Stimulated activated CD8-positive, alpha-beta memory T cell treated with anti-CD3 and anti-CD28 coated beads, Interleukin-7, amount 100 ng/mL, for 4 hours (primary cell): ENCODE results near the gene FAM135A.

Experiments
- DNase-seq, 2 donors: peaks; one replicate each; pipeline ENCODE4 v3.0.0-alpha.2; 2020; ENCODE audit warnings: low read depth in 2 of 2

The FAM135A gene

DNA sequence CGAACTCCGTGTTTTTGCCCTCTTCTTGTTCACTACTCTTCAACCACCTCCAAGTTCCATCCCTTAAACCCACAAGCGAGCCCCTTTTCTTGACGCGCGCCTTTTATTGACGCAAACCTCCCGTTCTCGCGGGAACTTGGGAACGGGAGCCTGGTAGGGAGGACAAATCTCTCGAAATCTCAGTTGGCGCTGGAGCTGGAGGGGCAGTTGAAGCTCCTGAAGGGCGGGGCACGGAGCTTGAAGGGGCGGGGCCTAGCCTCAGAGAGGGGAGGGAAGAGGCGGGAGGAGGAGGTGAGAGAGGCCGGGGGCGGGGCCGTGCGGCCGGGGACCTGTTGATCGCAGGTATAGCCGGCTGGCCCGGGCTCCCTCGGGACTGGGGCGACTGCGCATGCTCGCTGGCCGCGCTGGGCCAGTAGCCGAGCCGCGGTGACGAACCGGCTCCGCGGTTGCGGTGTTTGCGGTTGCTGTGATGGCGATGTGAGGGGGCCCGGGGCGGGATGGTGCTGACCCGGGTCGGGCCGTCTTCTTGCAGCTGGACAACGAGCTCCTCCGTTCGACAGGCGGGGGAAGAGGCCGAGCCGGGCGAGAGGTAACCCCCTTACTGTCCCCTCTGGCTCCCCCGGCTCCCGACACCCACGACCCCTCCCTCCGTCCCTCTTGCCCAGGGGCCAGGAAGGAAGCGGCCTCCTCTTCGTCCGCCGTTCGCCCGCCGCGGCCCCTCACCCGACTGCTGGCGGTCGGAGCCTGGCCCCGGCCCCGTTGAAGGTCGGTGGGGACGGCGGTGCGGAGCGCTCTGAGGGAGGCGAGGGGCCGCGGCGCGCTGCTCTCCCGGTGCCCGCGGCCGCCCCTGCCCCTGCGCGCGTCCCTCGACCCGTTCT, at the start of gene FAM135A:
TSS of gene FAM135A (plus strand) at position 395 of the 878 bp plus-strand sequence. CDS start 14,835 bp downstream, outside the sequence.
- DNase-seq: peak; percentile 89 to 91

DNA sequence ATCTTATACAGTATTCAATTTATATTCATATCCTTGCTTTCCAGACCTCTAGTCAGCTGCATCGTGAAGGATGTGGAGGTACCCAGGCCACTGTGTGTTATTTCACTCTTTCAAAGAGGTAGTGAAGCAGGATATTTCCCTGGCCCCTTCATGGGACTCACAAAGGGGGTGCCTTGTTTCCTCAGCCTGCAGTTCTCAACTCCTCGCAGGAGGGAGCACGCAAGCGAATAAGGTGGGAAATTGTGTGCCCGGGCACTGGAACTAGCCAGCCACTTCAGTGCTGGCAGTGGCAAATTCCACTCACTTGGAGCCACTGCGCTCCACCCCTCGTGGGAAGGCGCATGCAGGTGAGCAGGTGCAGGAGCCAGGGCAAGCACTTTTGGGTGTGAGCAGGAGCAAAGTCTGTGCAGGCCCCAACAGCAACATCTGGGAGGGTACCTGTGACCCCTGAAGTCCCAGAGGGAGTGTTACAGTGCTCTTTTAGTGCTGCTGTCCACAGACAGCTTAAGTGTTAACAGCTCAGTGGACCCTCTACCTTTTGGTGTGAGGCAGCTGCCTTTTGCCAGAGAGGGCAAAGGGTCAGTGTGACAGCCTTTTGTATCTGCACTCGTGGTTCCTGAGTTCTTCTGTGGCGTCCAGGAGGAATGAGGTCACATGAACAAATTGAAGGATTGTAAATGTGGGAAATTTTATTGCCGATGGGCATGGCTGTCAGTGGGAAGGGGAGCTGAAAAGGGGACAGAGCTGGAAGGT, 49.4 kb upstream of the FAM135A start:
- no peak for DNase-seq

DNA sequence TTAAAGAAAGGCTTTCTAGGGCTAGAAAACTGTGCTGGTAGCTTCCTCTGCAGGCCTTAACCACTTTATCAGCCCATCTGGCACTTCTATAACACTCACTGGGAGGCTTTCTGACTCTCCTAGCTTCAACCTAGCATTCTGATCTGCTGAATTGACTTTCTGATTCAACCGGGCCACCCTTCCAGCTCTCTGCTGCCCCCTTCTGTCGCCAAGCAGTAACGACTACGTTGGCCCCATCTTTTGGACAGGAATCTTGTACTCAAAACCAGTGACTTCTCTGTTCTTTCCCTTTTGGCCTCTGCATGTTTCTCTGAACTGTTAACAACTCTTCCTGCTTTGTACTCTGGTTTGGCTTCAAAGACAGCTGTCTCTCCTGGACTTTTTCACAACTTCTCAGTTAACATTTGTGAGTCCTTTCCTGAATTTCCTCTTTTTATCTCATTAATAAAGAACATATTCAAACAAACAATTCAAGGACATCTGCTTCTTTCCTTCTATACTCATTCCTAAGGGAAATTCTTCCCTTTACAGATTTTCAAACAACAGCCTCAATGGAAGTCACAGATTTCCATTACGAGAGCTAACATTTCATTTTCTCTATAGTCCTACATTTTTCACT, 43.9 kb upstream of the FAM135A start:
- DNase-seq: peak; percentile 26 to 31

DNA sequence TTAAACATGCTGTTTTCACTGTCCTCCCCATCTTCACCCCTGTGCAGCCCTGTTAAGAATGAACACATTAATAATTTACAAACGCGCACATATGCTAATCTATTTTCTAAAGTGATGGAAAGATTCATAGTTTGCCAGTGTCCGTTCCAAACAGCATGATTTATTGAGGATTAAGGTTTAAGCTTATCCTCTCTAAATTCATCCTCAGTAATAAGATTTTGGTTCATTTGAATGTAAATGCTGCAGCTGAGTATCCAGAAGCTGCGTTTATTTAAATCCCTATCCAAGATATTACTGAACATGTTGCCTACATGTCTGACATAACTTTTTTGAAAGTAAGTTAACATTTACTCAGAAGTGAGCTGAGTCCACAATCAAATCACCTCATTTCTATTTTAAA, 42.8 kb upstream of the FAM135A start:
- DNase-seq: no peak

DNA sequence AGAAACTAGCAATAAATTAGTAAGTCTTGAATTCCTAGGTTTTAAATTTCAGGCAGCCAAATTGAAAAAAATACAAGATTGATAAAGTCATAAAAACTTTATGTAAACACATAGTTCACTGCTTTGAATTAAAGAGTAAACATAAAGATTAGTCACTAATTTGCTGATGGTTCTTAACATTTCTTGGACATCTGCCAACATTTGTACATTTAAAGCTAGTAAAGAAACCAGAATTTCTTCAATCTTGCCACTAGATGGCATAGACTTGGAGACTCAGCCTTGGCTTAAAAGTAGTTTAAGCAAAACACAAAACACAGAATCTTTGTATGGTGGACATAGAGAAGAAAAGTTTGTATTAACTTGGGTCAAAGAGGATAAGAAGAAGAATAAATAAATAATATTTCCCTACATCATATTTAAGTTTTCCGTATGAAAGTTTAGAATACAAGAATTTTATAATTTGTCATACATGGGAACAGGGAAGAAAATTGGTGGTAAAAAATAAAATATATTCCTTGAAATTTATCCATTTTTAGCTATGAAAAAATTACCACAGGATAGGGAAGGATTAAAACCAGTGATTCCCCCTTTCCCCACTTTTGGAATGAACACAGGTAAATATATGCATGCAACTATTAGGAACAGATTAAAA, 41.7 kb upstream of the FAM135A start:
- no peak for DNase-seq

DNA sequence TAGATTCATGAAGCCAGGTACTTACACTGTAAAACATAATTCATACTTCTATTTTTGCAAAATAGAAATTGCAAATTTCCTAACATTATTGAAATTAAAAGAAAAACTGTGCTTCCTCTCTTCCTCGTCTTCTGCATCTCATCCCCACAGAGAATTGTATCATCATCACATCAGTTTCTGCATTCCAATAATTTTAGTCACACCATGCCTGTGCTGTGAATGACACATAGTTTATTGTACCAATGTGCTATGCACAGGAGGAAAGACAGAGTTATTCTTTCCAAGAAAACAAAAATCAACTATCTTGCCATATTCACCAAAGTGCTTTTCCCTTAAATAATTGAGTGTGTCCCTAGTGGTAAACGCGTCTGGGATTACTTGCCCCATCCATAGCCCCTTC, 38.1 kb upstream of the FAM135A start:
- DNase-seq: no peak

DNA sequence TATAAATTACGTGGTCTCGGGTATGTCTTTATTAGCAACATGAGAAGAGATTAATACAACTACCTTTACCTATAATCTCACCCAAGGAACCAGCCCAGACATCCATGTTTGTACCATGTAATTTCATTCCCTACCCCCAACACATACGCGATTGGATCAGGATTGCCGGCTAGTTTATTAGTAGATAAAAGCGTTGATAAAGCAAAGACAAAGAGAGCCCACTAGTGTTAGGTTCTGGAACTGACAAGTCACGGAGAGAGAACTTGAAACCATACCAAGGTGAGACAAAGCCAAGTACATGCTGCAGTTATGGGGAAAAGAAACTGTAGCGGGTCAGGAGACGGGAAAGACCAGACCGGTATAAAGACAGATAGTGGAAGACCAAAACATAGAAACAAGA, 37.4 kb upstream of the FAM135A start:
- no peak for DNase-seq

DNA sequence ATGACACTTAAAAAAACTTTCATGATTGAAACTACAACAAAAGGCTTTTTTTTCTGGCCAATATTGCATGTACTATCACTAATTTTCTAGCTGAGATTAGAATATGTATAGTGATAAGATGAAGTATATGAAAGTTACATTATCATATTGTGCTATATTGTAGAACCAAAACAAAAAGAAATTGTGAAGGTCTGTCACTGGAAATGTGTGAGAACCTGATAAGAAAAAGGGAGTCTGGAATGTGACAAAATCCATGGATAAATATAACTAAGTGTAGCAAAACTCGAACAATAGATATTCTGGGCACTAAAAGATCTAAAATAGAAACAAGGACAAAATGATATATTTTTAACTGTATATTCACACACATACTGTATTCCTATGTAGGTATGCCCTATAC, 36.7 kb upstream of the FAM135A start:
- no peak for DNase-seq

DNA sequence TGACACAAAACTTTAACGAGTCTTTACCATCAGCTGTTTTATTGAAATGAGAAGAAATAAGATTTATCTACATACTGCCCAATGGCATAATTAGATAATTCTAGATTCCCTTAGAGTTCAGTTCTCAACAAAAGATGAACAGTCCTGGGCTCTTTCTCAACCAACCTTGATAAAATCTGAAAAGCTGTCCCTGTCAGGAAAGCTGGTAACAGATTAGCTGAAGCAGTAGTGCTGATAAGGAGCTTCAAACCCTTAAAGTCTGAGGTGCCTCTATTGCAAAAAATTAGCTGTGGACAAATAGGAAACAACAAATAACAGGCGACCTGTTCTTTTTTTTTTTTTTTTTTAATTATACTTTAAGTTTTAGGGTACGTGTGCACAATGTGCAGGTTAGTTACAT, 35.9 kb upstream of the FAM135A start:
- DNase-seq: no peak

DNA sequence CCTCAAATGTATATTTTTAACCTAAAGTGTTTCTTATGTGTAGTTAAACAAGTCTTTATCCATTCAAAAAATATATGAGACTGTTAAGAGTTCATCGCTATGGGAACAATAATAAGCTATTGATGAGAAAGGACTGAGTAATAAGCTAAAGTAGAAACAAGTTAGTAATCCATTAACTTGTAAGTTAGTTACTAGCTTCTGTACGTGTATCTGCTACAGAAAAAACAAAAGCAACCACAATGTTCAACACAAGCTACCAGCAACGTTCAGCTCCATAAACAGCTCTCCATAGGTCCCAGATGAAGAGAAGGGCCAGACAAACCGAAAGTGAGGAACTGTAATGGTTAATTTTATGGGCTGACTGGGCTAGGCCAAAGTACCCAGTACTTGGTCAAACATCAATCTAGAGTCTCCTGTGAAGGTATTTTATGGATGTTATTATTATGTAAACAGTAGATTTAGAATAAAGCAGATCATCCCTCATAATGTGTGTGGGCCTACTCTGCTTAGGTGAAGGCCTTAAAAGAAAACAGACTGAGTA, 33.8 kb upstream of the FAM135A start:
- DNase-seq: no peak

DNA sequence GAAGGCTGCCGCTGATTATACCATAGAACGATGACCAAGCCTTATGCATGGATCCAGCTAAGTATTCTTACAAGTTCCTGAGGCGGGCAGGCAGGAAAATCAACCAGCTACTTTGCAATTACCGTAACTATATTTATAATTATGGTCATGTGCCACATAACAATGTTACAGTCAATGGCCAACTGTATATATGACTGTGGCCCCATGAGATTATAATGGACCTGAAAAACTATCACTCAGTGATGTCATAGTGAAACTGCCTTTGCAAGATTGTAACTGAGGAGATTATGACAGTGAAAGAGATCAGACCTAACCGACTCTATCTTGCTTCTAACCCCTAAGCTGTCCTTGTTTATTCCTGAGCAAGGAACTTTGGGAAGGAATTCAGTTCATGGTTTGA, 33.1 kb upstream of the FAM135A start:
- DNase-seq: no peak

DNA sequence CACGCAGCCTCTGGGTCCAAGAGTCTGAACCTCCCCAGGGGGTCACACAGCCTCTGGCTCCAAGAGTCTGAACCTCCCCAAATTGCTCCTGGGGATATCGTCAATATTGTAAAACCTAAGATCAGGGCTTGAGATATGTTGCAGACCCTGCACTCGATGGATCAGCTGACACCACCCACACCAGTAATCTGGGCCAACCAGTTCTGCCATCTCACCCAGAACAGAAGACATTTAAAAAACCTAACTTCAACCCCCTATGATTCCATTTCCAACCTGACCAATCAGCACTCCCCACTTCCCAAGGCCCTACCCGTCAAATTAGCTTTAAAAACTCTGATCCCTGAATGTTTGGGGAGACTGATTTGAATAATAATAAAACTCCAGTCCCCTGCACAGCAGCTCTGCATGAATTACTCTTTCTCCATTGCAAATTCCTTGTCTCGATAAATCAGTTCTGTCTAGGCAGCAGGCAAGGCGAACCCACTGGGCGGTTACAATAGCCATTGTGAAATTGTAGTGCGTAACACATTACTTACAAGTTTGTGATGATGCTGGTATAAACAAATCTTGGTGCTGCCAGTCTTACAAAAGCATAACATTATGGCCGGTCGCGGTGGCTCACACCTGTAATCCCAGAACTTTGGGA, 32.4 kb upstream of the FAM135A start:
- no peak for DNase-seq

DNA sequence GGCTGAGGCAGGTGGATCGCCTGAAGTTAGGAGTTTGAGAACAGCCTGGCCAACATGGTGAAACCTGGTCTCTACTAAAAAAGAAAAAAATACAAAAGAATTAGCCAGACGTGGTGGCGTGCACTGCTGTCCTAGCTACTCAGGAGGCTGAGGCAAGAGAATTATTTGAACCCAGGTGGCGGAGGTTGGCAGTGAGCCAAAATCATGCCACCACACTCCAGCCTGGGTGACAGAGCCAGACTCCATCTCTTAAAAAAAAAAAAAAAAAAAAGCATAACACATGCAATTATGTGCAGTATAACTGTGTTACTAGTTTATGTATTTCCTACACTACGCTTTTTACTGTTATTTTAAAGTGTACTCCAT, 31.9 kb upstream of the FAM135A start:
- DNase-seq: no peak

DNA sequence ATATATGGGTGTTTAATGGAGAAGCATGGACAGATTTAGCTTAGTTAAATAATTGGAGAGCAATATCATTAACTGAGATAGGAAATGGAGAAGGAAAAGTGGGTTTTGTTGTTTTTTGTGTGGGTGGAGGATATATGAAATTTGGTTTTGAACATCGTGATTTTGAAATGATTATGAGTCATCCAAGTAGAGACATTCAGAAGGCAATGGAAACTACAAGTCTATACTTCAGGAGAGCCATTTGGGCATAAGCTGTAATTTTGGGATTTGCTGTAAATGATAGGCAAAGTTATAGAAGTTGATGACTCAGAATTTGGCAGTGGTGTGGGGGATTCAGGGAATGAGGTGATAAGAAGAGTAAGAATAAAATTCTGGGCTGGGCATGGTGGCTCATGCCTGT, 27.4 kb upstream of the FAM135A start:
- no peak for DNase-seq

DNA sequence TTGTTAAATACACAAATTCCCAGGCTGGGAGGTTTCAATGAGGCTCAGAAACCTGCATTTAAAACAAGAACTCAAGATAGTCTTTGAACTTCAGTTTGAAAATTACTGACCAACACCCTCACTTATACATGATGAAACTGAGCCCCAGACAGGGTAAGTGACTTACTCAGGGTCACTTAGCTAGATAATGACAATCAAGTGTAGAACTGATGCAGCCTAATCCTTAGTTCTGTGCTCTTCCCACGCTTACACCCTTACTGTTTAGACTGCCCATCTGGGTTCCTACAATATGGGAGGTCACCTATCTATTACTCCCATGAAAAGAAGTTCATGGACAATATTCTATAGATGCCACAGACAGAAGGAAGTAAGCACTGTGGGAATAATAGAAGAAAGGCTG, 24.5 kb upstream of the FAM135A start:
- no peak for DNase-seq

DNA sequence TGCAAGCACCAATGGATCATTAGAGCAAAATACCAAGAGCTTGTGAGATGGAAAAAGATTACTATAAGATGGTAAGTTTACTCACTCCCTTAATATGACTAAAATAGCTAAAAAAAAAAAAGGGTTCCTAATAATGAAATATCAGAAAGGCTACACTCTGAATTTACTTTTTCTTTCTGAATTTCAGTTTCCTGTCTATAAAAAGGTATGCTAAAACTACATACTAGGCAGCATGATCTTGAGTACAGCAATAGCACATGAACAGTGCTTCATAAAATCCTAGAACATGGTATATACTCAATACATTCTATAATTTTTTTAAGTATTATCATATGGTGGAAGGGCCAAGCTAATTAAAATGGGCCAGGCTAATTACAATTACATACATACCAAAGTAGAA, 24.0 kb upstream of the FAM135A start:
- DNase-seq: no peak

DNA sequence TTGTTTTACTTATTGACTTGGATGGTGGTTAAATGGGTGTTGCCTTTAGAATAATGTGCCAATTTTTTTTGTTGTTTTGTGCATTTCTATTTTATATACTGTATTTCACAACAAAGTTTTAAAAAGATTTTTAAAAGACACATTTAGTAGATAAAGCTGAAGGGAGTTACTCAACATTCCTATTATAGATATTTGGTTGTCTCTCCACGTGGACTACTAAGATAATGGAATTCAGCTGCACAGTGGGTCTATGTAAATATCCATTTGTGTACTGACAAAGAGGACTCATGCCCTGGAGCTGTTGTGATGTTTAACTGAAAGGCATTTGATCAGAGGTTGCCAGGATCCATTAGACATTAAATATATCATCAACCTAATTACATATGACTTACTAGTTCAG, 23.2 kb upstream of the FAM135A start:
- DNase-seq: no peak

DNA sequence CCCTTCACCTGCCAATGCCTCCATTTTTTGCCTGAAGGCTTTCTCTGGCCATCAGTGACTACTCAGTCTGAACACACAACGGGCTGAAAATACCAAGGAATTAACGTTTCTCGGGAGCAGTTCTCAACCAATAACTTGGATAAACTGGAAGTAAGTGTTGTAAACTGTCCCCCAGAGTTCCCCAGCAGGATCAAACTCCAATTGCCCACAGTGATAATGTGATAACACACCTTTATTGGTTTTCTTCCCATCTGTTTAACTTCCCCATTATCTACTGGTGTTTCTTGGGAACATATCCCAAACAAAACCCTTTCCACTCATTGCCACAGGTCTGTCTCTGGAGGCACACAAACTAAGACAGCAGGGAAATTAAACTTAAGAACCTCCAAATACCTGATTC, 21.8 kb upstream of the FAM135A start:
- DNase-seq: no peak

DNA sequence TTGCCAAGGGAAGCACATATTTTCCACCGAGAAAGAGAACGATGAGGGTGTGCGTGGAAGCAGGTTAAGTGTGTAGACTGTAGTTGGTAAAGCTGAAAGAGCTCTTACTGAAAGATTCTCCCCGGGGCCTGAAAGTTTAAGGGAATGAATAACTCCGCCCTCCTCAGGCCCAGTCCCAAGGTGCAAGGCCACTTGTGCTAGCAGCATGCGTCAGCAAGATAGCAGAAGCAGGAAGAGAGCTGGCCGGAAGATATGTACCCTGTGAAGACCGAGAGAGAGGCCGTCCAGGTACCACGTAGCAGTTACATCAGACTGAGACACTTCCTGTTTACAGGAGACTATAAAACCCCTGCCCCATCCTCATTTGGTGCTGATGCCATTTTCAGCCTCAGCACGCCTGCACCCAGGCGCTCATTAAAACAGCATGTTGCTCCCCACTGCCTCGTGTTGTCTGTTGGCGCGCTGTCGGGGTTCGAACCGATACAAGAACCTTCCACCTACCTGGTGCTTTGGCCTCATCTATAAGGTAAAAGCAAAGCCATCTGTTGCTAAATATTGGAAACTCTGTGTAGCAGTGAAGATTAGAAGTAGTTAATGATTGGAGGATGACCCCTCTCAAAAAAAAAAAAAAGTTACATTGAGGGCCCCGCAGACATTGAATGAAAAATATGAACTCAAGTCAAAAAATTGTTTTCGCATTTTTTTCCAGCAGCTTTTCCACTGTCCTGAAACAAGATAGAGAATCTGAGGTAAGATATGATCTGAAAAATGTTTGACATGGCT, 18.6 kb upstream of the FAM135A start:
- no peak for DNase-seq

DNA sequence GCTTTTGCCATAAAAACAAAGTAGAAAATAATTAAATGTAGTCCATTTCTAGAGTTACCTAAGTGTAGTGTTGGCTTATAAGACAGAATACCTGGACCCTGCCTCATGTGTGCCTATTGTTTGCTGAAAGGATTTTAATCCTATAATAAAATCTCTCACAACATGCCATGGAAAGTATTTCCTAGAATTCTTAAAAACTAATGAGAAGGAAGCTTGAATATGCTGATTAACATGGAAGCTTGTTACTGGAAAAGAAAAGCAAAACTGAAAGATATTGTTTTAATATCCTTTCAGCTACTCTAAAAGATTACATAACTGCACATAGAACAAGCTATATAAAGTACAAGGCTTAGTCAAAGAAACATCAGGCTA, 18.0 kb upstream of the FAM135A start:
- no peak for DNase-seq

DNA sequence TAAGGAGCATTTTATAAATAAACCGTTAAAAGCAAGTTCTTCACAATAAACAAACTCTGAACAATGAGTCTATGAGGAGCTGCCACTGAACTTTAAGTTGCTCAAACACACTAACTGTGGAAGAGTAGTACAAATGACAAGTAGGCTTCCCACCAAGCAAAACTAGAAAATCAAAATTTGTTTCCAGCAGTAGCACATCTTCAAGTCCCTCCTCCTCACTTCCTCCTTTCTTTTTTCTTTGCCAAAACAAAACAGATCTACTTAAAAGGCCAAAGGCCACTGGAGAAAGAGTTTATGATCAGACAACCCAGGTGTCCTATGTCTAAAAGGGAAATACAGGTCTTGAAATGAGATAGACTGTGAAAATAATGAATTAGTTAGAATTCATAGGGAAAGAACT, 17.1 kb upstream of the FAM135A start:
- DNase-seq: no peak
